Caco-2 (cell line): ENCODE measurements around the gene CDH11. TPM values are rescaled to one million over a fixed set of nuclear protein-coding genes. Genes with fewer than 3 reads are reported as not detected.

Experiments
- BruUV-seq: library from RNA; stranded (reverse); fragments of 400-500 nt; replicated peaks from 2 replicates; lab custom pipeline; 2021; lab: Mats Ljungman, UMichigan
- CTCF ChIA-PET: fragments of 300-600 bp; sonication (Branson Sonifier 250); formaldehyde crosslinking; loops from one replicate; lab custom pipeline; 2022; ENCODE audit warnings: antibody characterized with exemption; lab: Charles Lee
- POLR2A ChIA-PET: fragments of 300-600 bp; sonication (Branson Sonifier 250); formaldehyde crosslinking; loops from one replicate; lab custom pipeline; 2022; ENCODE audit warnings: antibody characterized with exemption; lab: Charles Lee
- DNase-seq, 2 experiments: peaks; one replicate each; pipeline versions ENCODE4 v3.0.0 to v3.0.0-alpha.2; 2020 to 2022
- H3K27me3 ChIP-seq: replicated peaks from 2 replicates; pipeline ENCODE4 v1.6.0; 2011; ENCODE audit warnings: low read length; ENCODE audit not compliant: control insufficient read depth, insufficient read depth
- H3K36me3 ChIP-seq: 2 replicates; pipeline ENCODE4 v1.5.1; 2011; ENCODE audit warnings: low read length; ENCODE audit not compliant: control insufficient read depth, insufficient read depth
- H3K4me1 ChIP-seq: fragments of 250-450 bp; sonication (Bioruptor Pico); 2 replicates; pipeline ENCODE4 v1.5.1; 2020; ENCODE audit warnings: mild to moderate bottlenecking
- H3K4me3 ChIP-seq: 2 replicates; pipeline ENCODE4 v1.5.1; 2011; ENCODE audit warnings: low read depth, mild to moderate bottlenecking, control low read depth, low read length
- H3K9me3 ChIP-seq: fragments of 250-450 bp; sonication (Bioruptor Pico); 2 replicates; pipeline ENCODE4 v1.5.1; 2020; ENCODE audit warnings: mild to moderate bottlenecking, moderate library complexity
- H3K27ac Mint-ChIP-seq: one replicate; pipeline ENCODE4 v1.8.0; 2022; ENCODE audit warnings: mixed read lengths; ENCODE audit not compliant: unreplicated experiment
- H3K27me3 Mint-ChIP-seq: one replicate; pipeline ENCODE4 v1.8.0; 2022; ENCODE audit warnings: mixed read lengths; ENCODE audit not compliant: insufficient read depth, unreplicated experiment
- H3K36me3 Mint-ChIP-seq: one replicate; pipeline ENCODE4 v1.8.0; 2022; ENCODE audit warnings: mild to moderate bottlenecking, mixed read lengths; ENCODE audit not compliant: insufficient read depth, unreplicated experiment
- H3K4me1 Mint-ChIP-seq: one replicate; pipeline ENCODE4 v1.8.0; 2022; ENCODE audit warnings: low read depth, mixed read lengths; ENCODE audit not compliant: unreplicated experiment
- H3K4me3 Mint-ChIP-seq: one replicate; pipeline ENCODE4 v1.8.0; 2022; ENCODE audit warnings: mild to moderate bottlenecking, moderate library complexity, mixed read lengths; ENCODE audit not compliant: unreplicated experiment
- H3K9me3 Mint-ChIP-seq: one replicate; pipeline ENCODE4 v1.8.0; 2022; ENCODE audit warnings: mixed read lengths; ENCODE audit not compliant: unreplicated experiment
- CTCF ChIP-seq, 2 experiments: fragments of 200-600 bp in 1 of 2; IDR thresholded peaks; 1 replicate in 1 of 2; 2 replicates in 1 of 2; pipeline versions ENCODE4 v1.5.1 to v1.8.0; 2011 to 2022; ENCODE audit warnings: antibody characterized with exemption in 1 of 2, control low read depth in 1 of 2, inconsistent platforms in 1 of 2, low read depth in 1 of 2, low read length in 1 of 2, mild to moderate bottlenecking in 1 of 2, moderate library complexity in 1 of 2; ENCODE audit not compliant: insufficient read depth in 1 of 2, severe bottlenecking in 1 of 2, unreplicated experiment in 1 of 2
- intact Hi-C: fragments of 100-400 bp; cut with micrococcal nuclease; formaldehyde crosslinking; loops from one replicate; pipeline ENCODE4 v1.10.0; 2022; ENCODE audit not compliant: unreplicated experiment
- total RNA-seq: library from RNA; stranded (reverse); gene quantifications from 2 replicates; pipeline ENCODE4 v1.2.3, GENCODE V29; 2022

Gene CDH11
- total RNA-seq, 1 experiment from 2014 or later = not detected

GRCh38 chr16:65044873-65045272 lies 77.0 kb downstream of the CDH11 start:
- ChIA-PET POLR2A (no interaction called here), CTCF (interaction anchor here (0.8 kb wide), 1 partner anchor 799 kb away, joined by 4 read pairs; no protein-coding TSS in a partner anchor)
- H3K27me3 ChIP-seq = no peaks in the 10 kb centered on the region
- Mint-ChIP-seq H3K36me3 (no peaks in the 10 kb centered on the region), H3K4me1 (no peaks in the 10 kb centered on the region), H3K9me3 (no peaks in the 10 kb centered on the region), H3K4me3 (no peak overlapping the region), H3K27ac (no peak overlapping the region), H3K27me3 (peaks cover 2% of the 10 kb centered on the region)
- no peak for TF ChIP-seq CTCF (IDR thresholded peaks at IDR 0.05; ENCODE audit: insufficient read depth in 1 of 2, low read depth in 1 of 2, low read length in 1 of 2, severe bottlenecking in 1 of 2, unreplicated experiment in 1 of 2)
- BruUV-seq = no TSS peak
- no peak for DNase-seq
- intact Hi-C loops = no loop called here
- no peaks in the 10 kb centered on the region for H3K9me3 ChIP-seq
- no peak overlapping the region for H3K4me3 ChIP-seq
- no peaks in the 10 kb centered on the region for H3K4me1 ChIP-seq
- H3K36me3 ChIP-seq = no peaks in the 10 kb centered on the region

GRCh38 chr16:65044026-65044425 lies 77.8 kb downstream of the CDH11 start:
- Histone ChIP-seq H3K9me3 (no peaks in the 10 kb centered on the region; the same call in 1 of the 2 replicates), H3K4me3 (no peak overlapping the region), H3K27me3 (no peaks in the 10 kb centered on the region), H3K4me1 (no peaks in the 10 kb centered on the region), H3K36me3 (no peaks in the 10 kb centered on the region)
- intact Hi-C loops = no loop called here
- DNase-seq = no peak
- Mint-ChIP-seq H3K36me3 (no peaks in the 10 kb centered on the region), H3K4me1 (no peaks in the 10 kb centered on the region), H3K4me3 (no peak overlapping the region), H3K9me3 (no peaks in the 10 kb centered on the region), H3K27ac (no peak overlapping the region), H3K27me3 (peaks cover 2% of the 10 kb centered on the region)
- ChIA-PET CTCF (no interaction called here), POLR2A (no interaction called here)
- no peak for TF ChIP-seq CTCF (IDR thresholded peaks at IDR 0.05; ENCODE audit: insufficient read depth in 1 of 2, low read depth in 1 of 2, low read length in 1 of 2, severe bottlenecking in 1 of 2, unreplicated experiment in 1 of 2)
- no TSS peak for BruUV-seq

GRCh38 chr16:65042438-65043365 lies 79.2 kb downstream of the CDH11 start:
- Mint-ChIP-seq H3K4me1 (no peaks in the 10 kb centered on the region), H3K27ac (no peak overlapping the region), H3K27me3 (peaks cover 2% of the 10 kb centered on the region), H3K4me3 (no peak overlapping the region), H3K9me3 (no peaks in the 10 kb centered on the region), H3K36me3 (no peaks in the 10 kb centered on the region)
- H3K27me3 ChIP-seq = no peaks in the 10 kb centered on the region
- no TSS peak for BruUV-seq
- no peaks in the 10 kb centered on the region for H3K36me3 ChIP-seq
- ChIA-PET POLR2A (no interaction called here), CTCF (no interaction called here)
- no peak for DNase-seq
- intact Hi-C loops = no loop called here
- H3K9me3 ChIP-seq = no peaks in the 10 kb centered on the region; the same call in 1 of the 2 replicates
- no peak overlapping the region for H3K4me3 ChIP-seq
- no peak for TF ChIP-seq CTCF (IDR thresholded peaks at IDR 0.05; ENCODE audit: insufficient read depth in 1 of 2, low read depth in 1 of 2, low read length in 1 of 2, severe bottlenecking in 1 of 2, unreplicated experiment in 1 of 2)
- H3K4me1 ChIP-seq = no peaks in the 10 kb centered on the region
